H9 (cell line): ENCODE results near the gene SLC38A3. TPM values are rescaled to one million over a fixed set of nuclear protein-coding genes. Genes with fewer than 3 reads are reported as not detected.

Experiments used
- DNase-seq: peaks from one replicate; pipeline ENCODE4 v3.0.0-alpha.2; 2017
- H2AFZ ChIP-seq: one replicate; pipeline ENCODE4 v1.6.1; 2013; ENCODE audit warnings: mild to moderate bottlenecking, low read length, control low read depth, moderate library complexity
- H2AK5ac ChIP-seq: 2 replicates; pipeline ENCODE4 v1.6.1; 2013; ENCODE audit warnings: low read length, control low read depth, mixed read lengths; ENCODE audit not compliant: insufficient read length
- H2BK120ac ChIP-seq: one replicate; pipeline ENCODE4 v1.6.1; 2013; ENCODE audit warnings: low read depth, mild to moderate bottlenecking, low read length, control low read depth, inconsistent platforms; ENCODE audit not compliant: poor library complexity, severe bottlenecking
- H2BK12ac ChIP-seq: 2 replicates; pipeline ENCODE4 v1.6.1; 2013; ENCODE audit warnings: low read length, control low read depth, mixed read lengths, low read depth; ENCODE audit not compliant: insufficient read length
- H2BK15ac ChIP-seq: 2 replicates; pipeline ENCODE4 v1.6.1; 2013; ENCODE audit warnings: low read depth, low read length, control low read depth
- H2BK20ac ChIP-seq: one replicate; pipeline ENCODE4 v1.6.1; 2013; ENCODE audit warnings: low read depth, mild to moderate bottlenecking, low read length, control low read depth, inconsistent platforms; ENCODE audit not compliant: poor library complexity, severe bottlenecking
- H2BK5ac ChIP-seq: 2 replicates; pipeline ENCODE4 v1.6.1; 2013; ENCODE audit warnings: low read length, control low read depth, mixed read lengths; ENCODE audit not compliant: insufficient read length
- H3K14ac ChIP-seq: 2 replicates; pipeline ENCODE4 v1.6.1; 2013; ENCODE audit warnings: low read length, control low read depth; ENCODE audit not compliant: insufficient read depth
- H3K18ac ChIP-seq: 2 replicates; pipeline ENCODE4 v1.6.1; 2013; ENCODE audit warnings: low read depth, mild to moderate bottlenecking, mixed read lengths, low read length, control low read depth; ENCODE audit not compliant: insufficient read length
- H3K23ac ChIP-seq: 2 replicates; pipeline ENCODE4 v1.6.1; 2013; ENCODE audit warnings: low read length, control low read depth, mixed read lengths, low read depth; ENCODE audit not compliant: insufficient read length
- H3K23me2 ChIP-seq: 2 replicates; pipeline ENCODE4 v1.6.1; 2013; ENCODE audit warnings: low read depth, mild to moderate bottlenecking, mixed read lengths, low read length, control low read depth; ENCODE audit not compliant: insufficient read length, poor library complexity, severe bottlenecking
- H3K27ac ChIP-seq: 2 replicates; pipeline ENCODE4 v1.5.1; 2013; ENCODE audit warnings: low read length, control low read depth, mixed read lengths, low read depth; ENCODE audit not compliant: insufficient read length
- H3K27me3 ChIP-seq: 2 replicates; pipeline ENCODE4 v1.6.1; 2013; ENCODE audit warnings: low read length, control low read depth, inconsistent platforms; ENCODE audit not compliant: insufficient read depth
- H3K4ac ChIP-seq: 2 replicates; pipeline ENCODE4 v1.6.1; 2013; ENCODE audit warnings: low read depth, mild to moderate bottlenecking, control low read depth, inconsistent platforms, low read length, moderate library complexity
- H3K4me1 ChIP-seq: 2 replicates; pipeline ENCODE4 v1.6.1; 2013; ENCODE audit warnings: low read length, control low read depth, inconsistent platforms; ENCODE audit not compliant: insufficient read depth
- H3K4me2 ChIP-seq: 2 replicates; pipeline ENCODE4 v1.6.1; 2013; ENCODE audit warnings: low read length, control low read depth, mixed read lengths; ENCODE audit not compliant: insufficient read length, insufficient read depth
- H3K56ac ChIP-seq: 2 replicates; pipeline ENCODE4 v1.6.1; 2013; ENCODE audit warnings: low read depth, mild to moderate bottlenecking, mixed read lengths, low read length, control low read depth; ENCODE audit not compliant: insufficient read length
- H3K79me1 ChIP-seq: 2 replicates; pipeline ENCODE4 v1.6.1; 2013; ENCODE audit warnings: low read depth, mild to moderate bottlenecking, moderate library complexity, low read length, control low read depth, inconsistent platforms; ENCODE audit not compliant: insufficient read depth, poor library complexity, severe bottlenecking
- H3K79me2 ChIP-seq: 2 replicates; pipeline ENCODE4 v1.6.1; 2013; ENCODE audit warnings: low read length, control low read depth, inconsistent platforms; ENCODE audit not compliant: insufficient read depth
- H3K9ac ChIP-seq: 2 replicates; pipeline ENCODE4 v1.6.1; 2013; ENCODE audit warnings: low read length, control low read depth, mixed read lengths; ENCODE audit not compliant: insufficient read length; ENCODE audit errors: extremely low read depth
- H3K9me3 ChIP-seq: one replicate; pipeline ENCODE4 v1.6.1; 2013; ENCODE audit warnings: low read depth, low read length, inconsistent platforms; ENCODE audit not compliant: control insufficient read depth
- H3T11ph ChIP-seq: one replicate; pipeline ENCODE4 v1.6.1; 2013; ENCODE audit warnings: mild to moderate bottlenecking, low read length, control low read depth, inconsistent platforms
- H4K20me1 ChIP-seq: one replicate; pipeline ENCODE4 v1.6.1; 2013; ENCODE audit not compliant: control insufficient read depth, insufficient read length, insufficient read depth
- H4K5ac ChIP-seq: 2 replicates; pipeline ENCODE4 v1.6.1; 2013; ENCODE audit warnings: low read depth, mild to moderate bottlenecking, mixed read lengths, low read length, control low read depth; ENCODE audit not compliant: insufficient read length
- H4K8ac ChIP-seq: replicated peaks from 2 replicates; pipeline ENCODE4 v1.6.1; 2013; ENCODE audit warnings: low read length, control low read depth, mixed read lengths, low read depth; ENCODE audit not compliant: insufficient read length
- H4K91ac ChIP-seq: 2 replicates; pipeline ENCODE4 v1.6.1; 2013; ENCODE audit warnings: low read depth, mild to moderate bottlenecking, moderate library complexity, mixed read lengths, low read length, control low read depth; ENCODE audit not compliant: insufficient read length
- H3K27ac Mint-ChIP-seq, 3 experiments: 2 replicates in 2 of 3; 3 replicates in 1 of 3; pipeline ENCODE4 v1.8.0; 2020 to 2021; ENCODE audit warnings: mixed read lengths in 3 of 3, mild to moderate bottlenecking in 1 of 3, moderate library complexity in 1 of 3
- H3K27me3 Mint-ChIP-seq: 2 replicates; pipeline ENCODE4 v1.8.0; 2021; ENCODE audit warnings: low read depth, mild to moderate bottlenecking, moderate library complexity, mixed read lengths
- H3K36me3 Mint-ChIP-seq, 3 experiments: 2 replicates in 2 of 3; 3 replicates in 1 of 3; pipeline ENCODE4 v1.8.0; 2020 to 2021; ENCODE audit warnings: low read depth in 3 of 3, mixed read lengths in 3 of 3; ENCODE audit not compliant: insufficient read depth in 1 of 3
- H3K4me1 Mint-ChIP-seq, 2 experiments: 2 replicates each; pipeline ENCODE4 v1.8.0; 2020; ENCODE audit warnings: mixed read lengths in 2 of 2
- H3K4me3 Mint-ChIP-seq, 2 experiments: 2 replicates in 1 of 2; 3 replicates in 1 of 2; pipeline ENCODE4 v1.8.0; 2020 to 2021; ENCODE audit warnings: mild to moderate bottlenecking in 2 of 2, mixed read lengths in 2 of 2, moderate library complexity in 1 of 2
- H3K9me3 Mint-ChIP-seq, 2 experiments: 2 replicates in 1 of 2; 3 replicates in 1 of 2; pipeline ENCODE4 v1.8.0; 2020; ENCODE audit warnings: mild to moderate bottlenecking in 2 of 2, mixed read lengths in 2 of 2, moderate library complexity in 1 of 2
- WGBS: extraction: QIAGEN DNeasy Blood & Tissue Kit; methylation state at CpG from one replicate; pipeline ENCODE4 v1.1.7; 2013; ENCODE audit warnings: missing lambda C conversion rate, low lambda C conversion rate, mixed read lengths; ENCODE audit not compliant: insufficient read length; ENCODE audit errors: extremely low coverage; 5-methylcytosine and 5-hydroxymethylcytosine counted together
- total RNA-seq: library from RNA; stranded (reverse); gene quantifications from 2 replicates; pipeline ENCODE4 v1.2.1, GENCODE V29; 2021
- TF ChIP-seq, protein P1 (sequence below): fragments of 200-600 bp; sonication (generic); conservative IDR thresholded peaks from 3 replicates; pipeline ENCODE4 v1.8.0; 2021; ENCODE audit warnings: antibody characterized with exemption, mild to moderate bottlenecking

The SLC38A3 gene
- total RNA-seq, 1 experiment from 2014 or later: 1.4 TPM

DNA sequence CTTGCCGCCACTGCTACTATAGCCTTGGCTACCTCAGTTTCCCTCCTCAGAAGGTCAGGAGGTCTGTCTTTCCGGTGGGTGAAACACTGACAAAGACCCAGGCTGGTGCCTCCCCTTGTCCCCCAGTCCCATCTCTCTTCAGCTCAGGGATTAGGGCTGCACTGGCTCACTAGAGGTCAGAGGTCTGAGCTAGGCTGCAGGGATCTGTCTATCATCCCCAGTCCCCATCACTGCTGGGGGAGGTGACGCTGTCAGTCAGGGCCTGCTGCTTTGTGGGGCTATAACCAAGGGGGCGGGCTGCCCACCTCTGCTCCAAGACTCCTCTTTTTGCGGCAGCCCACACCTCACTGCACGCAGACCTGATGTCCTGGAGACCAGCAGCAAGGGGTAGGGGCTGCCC, 36.3 kb upstream of the SLC38A3 start:
- H3K4me2 ChIP-seq: no peak overlapping the region
- H3K79me2 ChIP-seq: no peaks in the 10 kb centered on the region
- H3K27ac ChIP-seq: no peak overlapping the region
- no peak overlapping the region for H2BK12ac ChIP-seq
- DNase-seq: no peak
- Mint-ChIP-seq H3K27me3 (no peaks in the 10 kb centered on the region; the same call in 1 of the 2 replicates), H3K9me3 (no peaks in the 10 kb centered on the region), H3K36me3 (peaks cover 1 to 18% (median 12%) of the 10 kb centered on the region in 3 experiments), H3K27ac (no peak overlapping the region), H3K4me1 (peaks cover 35 to 54% of the 10 kb centered on the region in 2 experiments), H3K4me3 (no peak overlapping the region)
- no peak overlapping the region for H3K14ac ChIP-seq
- H2BK20ac ChIP-seq: no peak overlapping the region
- H4K91ac ChIP-seq: no peak overlapping the region
- H4K20me1 ChIP-seq: no peaks in the 10 kb centered on the region
- no peaks in the 10 kb centered on the region for H3K79me1 ChIP-seq
- H2AFZ ChIP-seq: no peak overlapping the region
- H3K27me3 ChIP-seq: no peaks in the 10 kb centered on the region
- no peak overlapping the region for H2AK5ac ChIP-seq
- H3K23me2 ChIP-seq: no peaks in the 10 kb centered on the region
- H4K8ac ChIP-seq: no peak overlapping the region
- H3K56ac ChIP-seq: no peak overlapping the region
- H2BK5ac ChIP-seq: no peak overlapping the region
- peaks cover 7% of the 10 kb centered on the region; the same call in 1 of the 2 replicates for H3K4me1 ChIP-seq
- H3K9ac ChIP-seq: no peak overlapping the region
- H3T11ph ChIP-seq: no peak overlapping the region
- WGBS: no CpG with 5 or more reads among the region's 6 CpGs
- H2BK15ac ChIP-seq: no peak overlapping the region
- no peak overlapping the region for H4K5ac ChIP-seq
- H3K9me3 ChIP-seq: no peaks in the 10 kb centered on the region
- no peak overlapping the region for H3K4ac ChIP-seq
- H3K23ac ChIP-seq: no peak overlapping the region
- H2BK120ac ChIP-seq: no peak overlapping the region
- TF ChIP-seq, protein P1, sequence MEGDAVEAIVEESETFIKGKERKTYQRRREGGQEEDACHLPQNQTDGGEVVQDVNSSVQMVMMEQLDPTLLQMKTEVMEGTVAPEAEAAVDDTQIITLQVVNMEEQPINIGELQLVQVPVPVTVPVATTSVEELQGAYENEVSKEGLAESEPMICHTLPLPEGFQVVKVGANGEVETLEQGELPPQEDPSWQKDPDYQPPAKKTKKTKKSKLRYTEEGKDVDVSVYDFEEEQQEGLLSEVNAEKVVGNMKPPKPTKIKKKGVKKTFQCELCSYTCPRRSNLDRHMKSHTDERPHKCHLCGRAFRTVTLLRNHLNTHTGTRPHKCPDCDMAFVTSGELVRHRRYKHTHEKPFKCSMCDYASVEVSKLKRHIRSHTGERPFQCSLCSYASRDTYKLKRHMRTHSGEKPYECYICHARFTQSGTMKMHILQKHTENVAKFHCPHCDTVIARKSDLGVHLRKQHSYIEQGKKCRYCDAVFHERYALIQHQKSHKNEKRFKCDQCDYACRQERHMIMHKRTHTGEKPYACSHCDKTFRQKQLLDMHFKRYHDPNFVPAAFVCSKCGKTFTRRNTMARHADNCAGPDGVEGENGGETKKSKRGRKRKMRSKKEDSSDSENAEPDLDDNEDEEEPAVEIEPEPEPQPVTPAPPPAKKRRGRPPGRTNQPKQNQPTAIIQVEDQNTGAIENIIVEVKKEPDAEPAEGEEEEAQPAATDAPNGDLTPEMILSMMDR: no peak
- no peak overlapping the region for H3K18ac ChIP-seq
